ENCODE measurements around the gene SPIB. TPM values are rescaled to one million over a fixed set of nuclear protein-coding genes. Genes with fewer than 3 reads are reported as not detected.
A peak's percentile ranks its signal among the peaks of the same experiment; 100 is the strongest.
"Not testable (repeated sequence)": the region's sequence is repeated elsewhere in the genome, so short reads cannot be mapped to it uniquely, and the experiment has no call there.

SPIB gene
- total RNA-seq, 1 donor from 2014 or later: under 0.01 TPM

DNA sequence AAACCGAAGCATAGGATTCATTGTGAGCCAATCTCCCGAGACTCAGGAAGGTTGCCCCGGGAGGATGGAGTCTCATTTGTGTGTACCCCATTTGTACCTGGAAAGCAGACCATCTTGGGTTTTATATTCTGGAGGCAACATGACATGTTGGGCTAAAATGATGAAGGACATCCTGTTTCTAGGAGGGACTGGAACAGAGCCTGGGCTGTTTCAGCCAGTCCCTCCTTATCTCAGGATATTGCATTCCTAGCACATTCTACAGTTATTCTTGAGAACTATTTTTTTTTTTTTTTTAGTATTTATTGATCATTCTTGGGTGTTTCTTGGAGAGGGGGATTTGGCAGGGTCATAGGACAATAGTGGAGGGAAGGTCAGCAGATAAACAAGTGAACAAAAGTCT, 28.4 kb upstream of the SPIB start:
- FAIRE-seq; DNase-seq (ENCODE audit: low spot score in 2 of 2): not testable (repeated sequence)

- not testable (repeated sequence) for DNase-seq (ENCODE audit: low spot score in 2 of 2); FAIRE-seq
Observed at GRCh38 chr19:50390952-50391351, 27.8 kb upstream of the SPIB start.

DNA sequence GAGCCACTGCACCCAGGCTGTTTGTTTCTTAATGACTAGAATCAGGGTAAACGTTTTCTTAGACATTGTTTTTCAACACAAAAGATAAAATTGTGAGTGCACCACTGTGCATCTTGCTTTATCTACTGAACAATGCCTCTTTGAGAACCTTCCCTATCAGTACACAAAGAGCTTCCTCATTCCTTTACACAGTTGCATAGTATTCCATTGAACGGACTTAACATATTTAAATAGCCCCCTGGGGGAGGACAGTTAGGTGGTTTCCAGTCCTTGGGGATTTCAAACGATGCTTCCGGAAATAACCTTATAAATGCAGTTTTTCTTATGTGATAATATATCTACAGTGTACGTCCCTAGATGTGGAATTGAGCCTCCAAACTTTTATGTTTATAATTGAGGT, 26.0 kb upstream of the SPIB start:
- no peak for FAIRE-seq
- DNase-seq (ENCODE audit: low spot score in 2 of 2): no peak

GRCh38 chr19:50393589-50393988, 25.1 kb upstream of the SPIB start:
- FAIRE-seq: no peak

GRCh38 chr19:50394017-50394416, 24.7 kb upstream of the SPIB start:
- no peak for DNase-seq (ENCODE audit: low spot score in 2 of 2)
- no peak for FAIRE-seq

More at GRCh38 chr19:50393589-50393988, 25.1 kb upstream of the SPIB start:
- no peak for DNase-seq (ENCODE audit: low spot score in 2 of 2)

DNA sequence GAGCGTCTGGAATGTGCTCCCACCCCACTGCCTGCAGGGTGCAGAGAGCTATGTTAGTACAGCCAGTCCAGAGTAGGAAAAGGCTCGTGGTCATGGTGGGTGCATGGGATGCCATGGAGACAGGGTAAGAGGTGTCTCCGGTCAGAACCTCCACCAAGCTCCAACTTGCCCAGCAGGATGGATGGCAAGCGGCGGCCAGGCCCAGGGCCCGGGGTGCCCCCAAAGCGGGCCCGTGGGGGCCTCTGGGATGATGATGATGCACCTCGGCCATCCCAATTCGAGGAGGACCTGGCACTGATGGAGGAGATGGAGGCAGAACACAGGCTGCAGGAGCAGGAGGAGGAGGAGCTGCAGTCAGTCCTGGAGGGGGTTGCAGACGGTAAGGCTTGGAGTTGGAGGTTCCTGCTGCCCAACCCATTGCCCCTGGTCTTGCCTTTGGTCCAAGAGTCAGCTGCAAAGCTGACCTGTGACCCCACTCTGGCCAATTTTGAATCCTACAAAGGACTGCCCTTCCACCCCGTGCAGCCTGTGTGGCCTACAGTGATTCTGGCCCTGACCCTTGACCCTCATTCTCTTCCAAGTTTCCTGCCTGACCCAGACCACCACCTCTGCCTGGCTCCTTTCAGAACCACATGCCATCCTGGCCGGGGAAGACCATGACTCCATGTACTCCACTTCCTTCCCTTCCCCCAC, 19.9 kb upstream of the SPIB start:
- FAIRE-seq (no peak), DNase-seq (ENCODE audit: low spot score in 2 of 2) (no peak)

- DNase-seq (ENCODE audit: low spot score in 2 of 2) (no peak), FAIRE-seq (no peak)
Observed at GRCh38 chr19:50399368-50399745, 19.4 kb upstream of the SPIB start.

GRCh38 chr19:50401605-50402450, 16.9 kb upstream of the SPIB start:
- FAIRE-seq (no peak), DNase-seq (ENCODE audit: low spot score in 2 of 2) (no peak)

GRCh38 chr19:50402544-50403301, 16.0 kb upstream of the SPIB start:
- DNase-seq (ENCODE audit: low spot score in 2 of 2) (no peak), FAIRE-seq (no peak)

DNA sequence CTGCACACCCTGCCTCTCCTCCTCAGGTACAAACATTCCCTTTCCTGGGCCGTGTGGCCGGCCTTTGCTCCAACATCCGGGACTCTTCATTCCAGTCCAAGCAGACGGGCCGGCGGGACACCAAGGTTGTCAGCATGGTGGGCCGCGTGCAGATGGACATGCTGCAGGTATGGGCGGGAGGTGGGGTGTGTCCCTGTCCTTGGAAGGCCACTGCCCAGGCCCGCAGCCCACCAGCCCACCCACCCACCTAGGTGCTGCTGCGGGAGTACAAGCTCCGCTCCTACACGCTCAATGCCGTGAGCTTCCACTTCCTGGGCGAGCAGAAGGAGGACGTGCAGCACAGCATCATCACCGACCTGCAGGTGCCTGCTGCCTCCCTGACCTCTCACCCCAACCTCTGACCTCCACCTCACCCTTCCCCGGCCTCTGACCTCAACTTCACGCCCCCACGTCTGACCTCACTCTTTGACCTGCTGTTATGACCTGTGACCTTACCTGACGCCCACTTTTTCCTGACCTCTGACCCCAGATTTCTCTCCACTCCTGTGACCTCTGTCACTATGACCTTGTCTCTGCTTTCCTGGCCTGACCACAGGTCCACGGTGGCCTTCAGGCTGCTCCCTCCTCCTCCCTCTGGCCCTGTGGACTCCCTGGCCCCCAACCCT, 12.4 kb upstream of the SPIB start:
- FAIRE-seq: no peak
- no peak for DNase-seq (ENCODE audit: low spot score in 2 of 2)

- no peak for FAIRE-seq
Observed at GRCh38 chr19:50406829-50407228, 11.9 kb upstream of the SPIB start.

DNA sequence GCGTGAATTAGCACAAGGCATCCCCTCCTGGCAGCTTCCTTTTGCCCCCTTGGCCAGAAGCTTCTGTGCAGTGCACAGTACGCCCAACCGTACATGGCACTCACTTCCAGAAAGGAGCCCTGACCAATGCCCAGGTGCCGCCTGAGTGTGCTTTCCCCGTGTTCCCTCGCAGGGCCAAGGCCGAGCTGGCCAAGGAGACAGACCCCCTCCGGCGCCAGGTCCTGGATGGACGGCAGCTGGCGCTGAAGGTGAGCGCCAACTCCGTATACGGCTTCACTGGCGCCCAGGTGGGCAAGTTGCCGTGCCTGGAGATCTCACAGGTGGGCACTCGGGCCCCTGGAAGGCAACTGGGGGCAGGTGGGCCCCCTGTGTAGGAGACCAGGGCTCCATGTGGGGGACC, 9.4 kb upstream of the SPIB start:
- no peak for DNase-seq (ENCODE audit: low spot score in 2 of 2)
- no peak for FAIRE-seq

More at GRCh38 chr19:50406829-50407228, 11.9 kb upstream of the SPIB start:
- DNase-seq (ENCODE audit: low spot score in 2 of 2): no peak

DNA sequence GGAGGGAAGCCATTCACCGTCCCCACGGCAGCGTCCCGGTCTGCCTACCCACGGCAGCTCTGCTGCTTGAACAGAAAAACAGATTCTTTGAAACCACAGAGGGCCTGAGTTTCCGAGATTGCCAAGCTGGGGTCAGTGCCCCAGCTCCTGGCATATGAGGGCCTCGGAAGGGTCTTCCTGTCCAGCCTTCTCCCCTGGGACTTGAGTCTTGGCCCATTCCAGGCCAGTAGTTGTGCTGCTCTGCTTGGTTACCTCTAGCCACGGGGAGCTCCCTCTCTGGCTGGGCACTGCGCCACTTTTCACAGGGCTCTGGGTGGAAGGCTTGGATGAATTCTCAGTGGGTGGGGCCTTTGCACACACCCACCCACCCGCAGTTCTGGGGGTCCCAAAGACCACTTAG, 8.6 kb upstream of the SPIB start:
- no peak for FAIRE-seq
- no peak for DNase-seq (ENCODE audit: low spot score in 2 of 2)

GRCh38 chr19:50412419-50412818, 6.3 kb upstream of the SPIB start:
- FAIRE-seq: no peak
- no peak for DNase-seq (ENCODE audit: low spot score in 2 of 2)

- DNase-seq (ENCODE audit: low spot score in 2 of 2) (no peak), FAIRE-seq (no peak)
Observed at GRCh38 chr19:50413096-50413495, 5.6 kb upstream of the SPIB start.

DNA sequence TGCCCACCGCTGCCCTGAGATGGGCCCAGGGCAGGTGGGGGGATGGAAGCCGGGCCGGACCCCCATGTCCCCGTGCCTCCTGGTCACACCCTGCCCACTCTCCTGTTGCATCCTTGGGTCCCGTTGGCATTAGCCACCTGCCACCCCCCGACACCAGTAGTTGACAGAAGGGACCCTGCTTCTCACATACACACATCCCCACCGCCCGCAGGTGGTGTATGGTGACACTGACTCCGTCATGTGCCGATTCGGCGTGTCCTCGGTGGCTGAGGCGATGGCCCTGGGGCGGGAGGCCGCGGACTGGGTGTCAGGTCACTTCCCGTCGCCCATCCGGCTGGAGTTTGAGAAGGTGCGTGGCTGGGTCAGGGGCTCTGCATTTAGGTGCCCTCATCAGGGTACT, 5.2 kb upstream of the SPIB start:
- DNase-seq (ENCODE audit: low spot score in 2 of 2) (no peak), FAIRE-seq (no peak)

- FAIRE-seq: no peak
- peak; percentile 81 to 91 for DNase-seq (ENCODE audit: low spot score in 2 of 2)
Observed at GRCh38 chr19:50414864-50415660, 3.7 kb upstream of the SPIB start.

DNA sequence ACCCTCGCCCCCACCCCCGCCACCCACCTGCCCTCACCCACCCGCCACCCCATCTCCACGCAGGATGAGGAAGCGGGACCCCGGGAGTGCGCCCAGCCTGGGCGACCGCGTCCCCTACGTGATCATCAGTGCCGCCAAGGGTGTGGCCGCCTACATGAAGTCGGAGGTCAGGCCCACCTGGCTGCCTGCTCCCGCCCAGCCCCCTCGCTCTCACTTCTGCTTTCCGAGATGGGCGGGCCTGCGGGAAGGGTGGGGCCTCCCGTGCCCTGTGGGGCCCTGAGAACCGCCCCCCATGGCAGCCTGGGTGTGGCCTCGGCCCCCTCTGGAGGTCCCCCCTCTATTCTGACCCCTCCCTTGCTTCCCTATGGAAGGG, 3.1 kb upstream of the SPIB start:
- no peak for FAIRE-seq
- no peak for DNase-seq (ENCODE audit: low spot score in 2 of 2)

- no peak for DNase-seq (ENCODE audit: low spot score in 2 of 2)
- no peak for FAIRE-seq
Observed at GRCh38 chr19:50416034-50416977, 2.4 kb upstream of the SPIB start.

Data from frontal cortex (tissue), 4 donors.